Testis (tissue), 3 donors: Measurements from ENCODE around the gene MEX3B. TPM values are rescaled to one million over a fixed set of nuclear protein-coding genes. Genes with fewer than 3 reads are reported as not detected.
"Not testable (repeated sequence)": the region's sequence is repeated elsewhere in the genome, so short reads cannot be mapped to it uniquely, and the experiment has no call there.

Source experiments
- DNase-seq: peaks from one replicate; pipeline ENCODE4 v3.0.0-alpha.2; 2019
- H3K27ac ChIP-seq, 2 donors: fragments of 200-600 bp; sonication (generic); one replicate each; pipeline ENCODE4 v1.5.1; 2019
- H3K27me3 ChIP-seq: fragments of 200-600 bp; sonication (generic); one replicate; pipeline ENCODE4 v1.5.1; 2019
- H3K36me3 ChIP-seq: fragments of 200-600 bp; sonication (generic); one replicate; pipeline ENCODE4 v1.5.1; 2017; ENCODE audit warnings: low read depth; ENCODE audit errors: missing control alignments
- H3K4me1 ChIP-seq: fragments of 200-600 bp; sonication (generic); one replicate; pipeline ENCODE4 v1.5.1; 2019
- H3K4me3 ChIP-seq, 2 donors: fragments of 200-600 bp; sonication (generic); one replicate each; pipeline ENCODE4 v1.5.1; 2017 to 2019
- H3K9me3 ChIP-seq: fragments of 200-600 bp; sonication (generic); one replicate; pipeline ENCODE4 v1.5.1; 2017
- CTCF ChIP-seq, 3 experiments: fragments of 450-650 bp in 2 of 3; fragments of 200-600 bp in 1 of 3; sonication (generic) in 1 of 3; IDR thresholded peaks; one replicate each; pipeline ENCODE4 v1.5.1; 2016 to 2019; ENCODE audit warnings: antibody characterized with exemption in 3 of 3, mild to moderate bottlenecking in 2 of 3, moderate library complexity in 1 of 3
- POLR2A ChIP-seq: fragments of 450-650 bp; IDR thresholded peaks from one replicate; pipeline ENCODE4 v1.6.1; 2017; ENCODE audit warnings: antibody characterized with exemption, mild to moderate bottlenecking, moderate library complexity
- WGBS, 2 donors: methylation state at CpG; one replicate each; pipeline ENCODE4 v1.1.5; 2018; 5-methylcytosine and 5-hydroxymethylcytosine counted together
- intact Hi-C: fragments of 100-400 bp; cut with DNase I; formaldehyde crosslinking; loops from one replicate; pipeline ENCODE4 v1.15.1; 2023; ENCODE audit warnings: low total_unique reads
- polyA plus RNA-seq: library from polyadenylated mRNA; stranded (reverse); fragments of 350-450 nt; fragmentation: Illumina TruSeq; extraction: RNeasy Lipid Tissue Mini Kit (QIAGEN cat#74804); gene quantifications from one replicate; pipeline ENCODE4 v1.2.3, GENCODE V29; 2014; ENCODE audit warnings: low read depth, low replicate concordance; ENCODE audit not compliant: insufficient read depth
- total RNA-seq, 2 donors: library from RNA; depleted of rRNA; stranded (reverse); fragments of >200 nt; gene quantifications; one replicate each; pipeline ENCODE4 v1.2.3, GENCODE V29; 2016

MEX3B gene
- total and polyA plus RNA-seq, 3 donors from 2014 or later = 55.3 to 109 (median 82.1) TPM

DNA sequence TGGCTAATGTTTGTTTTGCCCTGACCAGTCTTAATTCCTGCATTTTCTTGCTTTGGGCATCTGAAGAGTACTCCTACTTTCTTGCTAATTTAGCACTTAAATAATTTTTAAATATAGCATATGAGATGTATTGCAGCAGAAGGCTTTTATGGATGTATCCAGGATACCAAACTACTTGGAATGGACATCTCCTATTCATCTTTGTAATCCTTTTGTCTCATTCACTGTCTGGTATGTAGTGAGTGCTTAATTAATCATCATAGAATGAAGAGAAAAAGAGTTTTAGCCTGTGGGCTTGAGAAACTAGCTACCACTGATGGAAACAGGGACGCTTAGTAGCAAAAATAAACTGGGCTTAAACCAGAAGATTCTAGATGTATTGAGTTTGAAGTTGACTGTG is 40.6 kb downstream of the MEX3B start:
- Histone ChIP-seq H3K36me3 (no peaks in the 10 kb centered on the region), H3K27me3 (no peaks in the 10 kb centered on the region), H3K27ac (no peak overlapping the region), H3K9me3 (no peaks in the 10 kb centered on the region), H3K4me1 (no peaks in the 10 kb centered on the region), H3K4me3 (no peak overlapping the region)
- intact Hi-C loops = no loop called here
- TF ChIP-seq POLR2A (no peak), CTCF (IDR thresholded peaks at IDR 0.05) (no peak)
- no peak for DNase-seq
- WGBS, 2 donors = 94 to 100% methylated on average over 1 of the region's 1 CpG

- intact Hi-C loops = no loop called here
- no peak for TF ChIP-seq CTCF (IDR thresholded peaks at IDR 0.05)
- H3K36me3 ChIP-seq = no peaks in the 10 kb centered on the region
- no peak overlapping the region for H3K4me3 ChIP-seq
- no peak overlapping the region for H3K27ac ChIP-seq
- H3K4me1 ChIP-seq = no peaks in the 10 kb centered on the region
- no peaks in the 10 kb centered on the region for H3K9me3 ChIP-seq
- 72 to 75% methylated on average over 3 of the region's 3 CpGs for WGBS, 2 donors
- no peaks in the 10 kb centered on the region for H3K27me3 ChIP-seq
- DNase-seq = no peak
These were observed 41.9 kb downstream of the MEX3B start for GRCh38 chr15:82003916-82004315.

DNA sequence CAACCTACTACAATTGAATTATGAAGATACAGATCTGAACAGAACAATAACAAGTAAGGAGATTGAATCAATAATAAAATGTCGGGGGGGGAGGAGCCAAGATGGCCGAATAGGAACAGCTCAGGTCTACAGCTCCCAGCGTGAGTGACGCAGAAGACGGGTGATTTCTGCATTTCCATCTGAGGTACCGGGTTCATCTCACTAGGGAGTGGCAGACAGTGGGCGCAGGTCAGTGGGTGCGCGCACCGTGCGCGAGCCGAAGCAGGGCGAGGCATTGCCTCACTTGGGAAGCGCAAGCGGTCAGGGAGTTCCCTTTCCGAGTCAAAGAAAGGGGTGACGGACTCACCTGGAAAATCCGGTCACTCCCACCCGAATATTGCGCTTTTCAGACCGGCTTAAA is 50.7 kb downstream of the MEX3B start:
- intact Hi-C loops, DNase-seq, H3K4me1 ChIP-seq, H3K9me3 ChIP-seq, H3K27me3 ChIP-seq, H3K27ac ChIP-seq, H3K4me3 ChIP-seq, H3K36me3 ChIP-seq: not testable (repeated sequence)
- 88 to 92% methylated on average over 22 of the region's 22 CpGs for WGBS, 2 donors

DNA sequence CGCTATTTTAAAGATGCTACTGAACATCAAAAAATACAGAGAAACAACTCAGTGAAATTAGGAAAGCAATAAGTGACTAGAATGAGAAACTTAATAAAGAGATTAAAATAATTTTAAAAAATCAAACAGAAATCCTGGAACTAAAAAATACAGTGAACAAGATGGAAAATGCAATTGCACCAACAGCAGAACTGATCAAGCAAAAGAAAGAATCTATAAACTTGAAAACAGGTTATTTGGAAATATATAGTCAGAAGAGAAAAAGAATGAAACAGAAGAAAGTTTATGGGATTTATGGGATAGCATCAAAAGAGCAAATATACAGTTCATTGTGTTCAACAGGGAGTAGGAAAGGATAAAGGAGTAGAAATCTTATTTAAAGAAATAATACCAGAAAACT is 53.3 kb downstream of the MEX3B start:
- intact Hi-C loops = no loop called here
- DNase-seq = no peak
- H3K4me3 ChIP-seq = no peak overlapping the region
- H3K9me3 ChIP-seq = no peaks in the 10 kb centered on the region
- no peak overlapping the region for H3K27ac ChIP-seq
- 95 to 97% methylated on average over 1 of the region's 1 CpG for WGBS, 2 donors
- H3K4me1 ChIP-seq = no peaks in the 10 kb centered on the region
- no peaks in the 10 kb centered on the region for H3K36me3 ChIP-seq
- H3K27me3 ChIP-seq = no peaks in the 10 kb centered on the region
- TF ChIP-seq CTCF (IDR thresholded peaks at IDR 0.05) (no peak), POLR2A (no peak)

Other genes starting within 250 kb of the MEX3B start
- gene EFL1, start 216.7 kb upstream of the MEX3B start, total RNA-seq = 10 to 100 TPM; 30.6 to 34.3 TPM
- 35.0 TPM for gene EFL1, start 216.7 kb upstream of the MEX3B start, polyA plus RNA-seq
- gene SAXO2, start 216.8 kb upstream of the MEX3B start, total RNA-seq = 10 to 100 TPM; 22.1 to 28.0 TPM
- gene SAXO2, start 216.8 kb upstream of the MEX3B start, polyA plus RNA-seq = 35.2 TPM